Panc1 (cell line): ENCODE measurements around the gene DAB2. TPM values are rescaled to one million over a fixed set of nuclear protein-coding genes. Genes with fewer than 3 reads are reported as not detected.
A peak's percentile ranks its signal among the peaks of the same experiment; 100 is the strongest.

Experiments
- ATAC-seq: fragments of 200-7000 bp; cut with Tn5 transposase; 2 replicates; pipeline ENCODE4 v1.9.1; 2020; ENCODE audit warnings: mild to moderate bottlenecking, moderate library complexity
- Bru-seq: library from RNA; stranded (reverse); fragments of 400-500 nt; gene quantifications from one replicate; lab custom pipeline; 2021; lab: Mats Ljungman, UMichigan
- BruChase-seq, 2 experiments: library from RNA; stranded (reverse); fragments of 400-500 nt; gene quantifications; one replicate each; lab custom pipeline; 2021; lab: Mats Ljungman, UMichigan
- BruUV-seq: library from RNA; stranded (reverse); fragments of 400-500 nt; replicated peaks from 2 replicates; lab custom pipeline; 2021; lab: Mats Ljungman, UMichigan
- CTCF ChIA-PET: fragments of 300-600 bp; sonication (Branson Sonifier 250); formaldehyde crosslinking; loops from one replicate; lab custom pipeline; 2022; ENCODE audit warnings: antibody characterized with exemption; lab: Charles Lee
- POLR2A ChIA-PET: fragments of 300-600 bp; sonication (Branson Sonifier 250); formaldehyde crosslinking; loops from one replicate; lab custom pipeline; 2022; ENCODE audit warnings: antibody characterized with exemption; lab: Charles Lee
- DNase-seq: peaks from one replicate; pipeline ENCODE4 v3.0.0-alpha.2; 2010; ENCODE audit warnings: low read depth, low spot score
- H3K27ac ChIP-seq: 2 replicates; pipeline ENCODE4 v1.5.1; 2011; ENCODE audit warnings: mild to moderate bottlenecking, low read length, inconsistent platforms
- H3K27me3 ChIP-seq: fragments of 200-500 bp; sonication (Bioruptor generic); 2 replicates; pipeline ENCODE4 v1.6.0; 2014; ENCODE audit warnings: low read length, inconsistent platforms; ENCODE audit not compliant: control insufficient read depth, insufficient read depth
- H3K36me3 ChIP-seq: fragments of 200-500 bp; sonication (Bioruptor generic); 2 replicates; pipeline ENCODE4 v1.5.1; 2014; ENCODE audit warnings: inconsistent platforms, mild to moderate bottlenecking, low read length, moderate library complexity; ENCODE audit not compliant: control insufficient read depth, insufficient read depth
- H3K4me1 ChIP-seq: 2 replicates; pipeline ENCODE4 v1.5.1; 2011; ENCODE audit warnings: inconsistent platforms, mild to moderate bottlenecking, low read length, moderate library complexity; ENCODE audit not compliant: control insufficient read depth, insufficient read depth
- H3K4me3 ChIP-seq, 2 experiments: 2 replicates each; pipeline ENCODE4 v1.5.1; 2011 to 2012; ENCODE audit warnings: low read depth in 2 of 2, low read length in 2 of 2, mild to moderate bottlenecking in 2 of 2, inconsistent platforms in 1 of 2, moderate library complexity in 1 of 2
- H3K9me3 ChIP-seq: fragments of 200-500 bp; sonication (Bioruptor generic); 2 replicates; pipeline ENCODE4 v1.5.1; 2014; ENCODE audit warnings: low read depth, mild to moderate bottlenecking, inconsistent platforms, low read length, moderate library complexity; ENCODE audit not compliant: control insufficient read depth, insufficient read depth
- CTCF ChIP-seq: fragments of 450-650 bp; IDR thresholded peaks from 2 replicates; pipeline ENCODE4 v1.5.1; 2017; ENCODE audit warnings: mild to moderate bottlenecking
- REST ChIP-seq, 2 experiments: IDR thresholded peaks; 2 replicates each; pipeline ENCODE4 v1.6.1; 2011 to 2012; ENCODE audit warnings: low read depth in 2 of 2, control low read depth in 1 of 2, low read length in 1 of 2, mild to moderate bottlenecking in 1 of 2, moderate library complexity in 1 of 2; ENCODE audit not compliant: insufficient read depth in 1 of 2
- SIN3A ChIP-seq: IDR thresholded peaks from 2 replicates; pipeline ENCODE4 v1.6.1; 2012; ENCODE audit warnings: low read depth, mild to moderate bottlenecking, low read length, moderate library complexity, borderline replicate concordance; ENCODE audit not compliant: insufficient read depth
- TCF7L2 ChIP-seq: IDR thresholded peaks from 2 replicates; pipeline ENCODE4 v1.6.1; 2011; ENCODE audit warnings: mild to moderate bottlenecking, low read depth, low read length, inconsistent platforms
- in situ Hi-C: cut with HindIII; loops from 2 replicates; pipeline ENCODE4 v1.10.0; 2016; ENCODE audit warnings: low sequenced_read_pairs, low pct_unique_long_range_greater_than_20kb
- intact Hi-C: fragments of 100-400 bp; cut with micrococcal nuclease; formaldehyde crosslinking; loops from one replicate; pipeline ENCODE4 v1.10.0; 2022; ENCODE audit not compliant: unreplicated experiment
- long read RNA-seq: library from polyadenylated mRNA; unstranded; transcript quantifications from one replicate; pipeline ENCODE4 v2.0.0, GENCODE V29; 2021; ENCODE audit not compliant: unreplicated experiment
- polyA plus RNA-seq: library from polyadenylated mRNA; unstranded; fragments of >200 nt; gene quantifications from one replicate; pipeline ENCODE4 v1.2.1, GENCODE V29; 2012; ENCODE audit warnings: missing spikeins; ENCODE audit not compliant: insufficient read length
- total RNA-seq: library from RNA; stranded (reverse); gene quantifications from one replicate; pipeline ENCODE4 v1.2.1, GENCODE V29; 2021; ENCODE audit not compliant: unreplicated experiment

The DAB2 gene
- 1.7 TPM for total RNA-seq
- 0.74 TPM for polyA plus RNA-seq
- Bru-seq, nascent RNA: percentile 36 among the genes with signal in this experiment
- percentile 32 among the genes with signal in this experiment for BruChase-seq, experiment 1, labeled RNA remaining after a 2-hour chase
- percentile 31 among the genes with signal in this experiment for BruChase-seq, experiment 2, labeled RNA remaining after a 6-hour chase
- long read RNA-seq, full-length matches to known transcripts: 2 of 3 reads
- long read RNA-seq, partial matches to known transcripts: 0 of 3 reads
- long read RNA-seq, other reads (novel, unspliced or antisense): 1 of 3 reads

GRCh38 chr5:39424736-39425637, at the start of gene DAB2:
Gene DAB2, minus strand, starts transcription at chr5:39424980. Its CDS starts 30,660 bp downstream, at chr5:39394320.
- no TSS peak for BruUV-seq
- ATAC-seq: peak; percentile 92
- H3K4me3 ChIP-seq: peak within 1 kb of the TSS; percentile 52 to 60
- DNase-seq: no peak
- H3K27ac ChIP-seq: no peak within 1 kb of the TSS
- H3K9me3 ChIP-seq: no peaks in the 10 kb centered on the region
- H3K36me3 ChIP-seq: no peaks in the 10 kb centered on the region
- peaks cover 21% of the 10 kb centered on the region for H3K27me3 ChIP-seq
- ChIA-PET CTCF (interaction anchor here (0.6 to 1.0 kb wide), 2 partner anchors 11 to 116 kb away, joined by 3 to 6 read pairs; no protein-coding TSS in a partner anchor), POLR2A (interaction anchor here (0.6 kb wide), 1 partner anchor 111 kb away, joined by 9 read pairs; no protein-coding TSS in a partner anchor)
- TF ChIP-seq SIN3A: no peak
- TF ChIP-seq CTCF: peak; percentile 63
- in situ Hi-C loops: no loop called here
- peaks cover 6% of the 10 kb centered on the region; the same call in 1 of the 2 replicates for H3K4me1 ChIP-seq
- intact Hi-C loops: no loop called here

- ATAC-seq: no peak
Observed at GRCh38 chr5:39473156-39473775, 48.5 kb upstream of the DAB2 start.

More at GRCh38 chr5:39473156-39473775, 48.5 kb upstream of the DAB2 start:
- intact Hi-C loops (no loop called here), in situ Hi-C loops (no loop called here)
- Histone ChIP-seq H3K27me3 (peaks cover 3% of the 10 kb centered on the region; the same call in 1 of the 2 replicates), H3K36me3 (no peaks in the 10 kb centered on the region), H3K9me3 (no peaks in the 10 kb centered on the region), H3K4me1 (no peaks in the 10 kb centered on the region), H3K27ac (no peak overlapping the region), H3K4me3 (no peak overlapping the region)
- no TSS peak for BruUV-seq
- POLR2A ChIA-PET: no interaction called here
- no peak for DNase-seq
- CTCF ChIA-PET: no interaction called here
- no peak for TF ChIP-seq REST (IDR thresholded peaks at IDR 0.05; ENCODE audit: insufficient read depth in 1 of 2, low read depth in 2 of 2, low read length in 1 of 2)
- TF ChIP-seq SIN3A: no peak
- no peak for TF ChIP-seq CTCF
- TF ChIP-seq TCF7L2: no peak
